Smooth muscle cell (in vitro differentiated cells): Measurements from ENCODE around the gene SLC16A12. TPM values are rescaled to one million over a fixed set of nuclear protein-coding genes. Genes with fewer than 3 reads are reported as not detected.

Source experiments
- DNase-seq: peaks from one replicate; lab custom pipeline; 2025; ENCODE audit not compliant: unreplicated experiment; lab: John Stamatoyannopoulos, UW
- H2AFZ ChIP-seq: fragments of 200-600 bp; sonication (generic); 2 replicates; pipeline ENCODE4 v1.6.0; 2016; ENCODE audit warnings: antibody characterized with exemption, low read depth, mild to moderate bottlenecking
- H3F3A ChIP-seq: fragments of 200-600 bp; sonication (generic); 2 replicates; pipeline ENCODE4 v1.6.0; 2017; ENCODE audit warnings: antibody characterized with exemption, low read depth
- H3K27ac ChIP-seq: fragments of 200-600 bp; sonication (generic); 2 replicates; pipeline ENCODE4 v1.5.1; 2016; ENCODE audit warnings: low read depth, mild to moderate bottlenecking
- H3K27me3 ChIP-seq: fragments of 200-600 bp; sonication (generic); 2 replicates; pipeline ENCODE4 v1.6.1; 2016; ENCODE audit warnings: low read depth, mild to moderate bottlenecking
- H3K36me3 ChIP-seq: fragments of 200-600 bp; sonication (generic); 2 replicates; pipeline ENCODE4 v1.5.1; 2016; ENCODE audit warnings: low read depth
- H3K4me1 ChIP-seq: fragments of 200-600 bp; sonication (generic); 2 replicates; pipeline ENCODE4 v1.5.1; 2016; ENCODE audit warnings: low read depth
- H3K4me2 ChIP-seq: fragments of 200-600 bp; sonication (generic); 2 replicates; pipeline ENCODE4 v1.6.0; 2016; ENCODE audit warnings: mild to moderate bottlenecking
- H3K4me3 ChIP-seq: fragments of 200-600 bp; sonication (generic); 2 replicates; pipeline ENCODE4 v1.5.1; 2016; ENCODE audit warnings: mild to moderate bottlenecking
- H3K79me2 ChIP-seq: fragments of 200-600 bp; sonication (generic); 2 replicates; pipeline ENCODE4 v1.6.0; 2016; ENCODE audit warnings: low read depth, mild to moderate bottlenecking
- H3K9ac ChIP-seq: fragments of 200-600 bp; sonication (generic); 2 replicates; pipeline ENCODE4 v1.6.0; 2016; ENCODE audit warnings: low read depth
- H3K9me3 ChIP-seq: fragments of 200-600 bp; sonication (generic); replicated peaks from 2 replicates; pipeline ENCODE4 v1.5.1; 2016; ENCODE audit warnings: low read depth
- H4K20me1 ChIP-seq: fragments of 200-600 bp; sonication (generic); 2 replicates; pipeline ENCODE4 v1.6.0; 2016; ENCODE audit warnings: low read depth
- WGBS: methylation state at CpG from one replicate; pipeline ENCODE4 v1.1.7; 2016; ENCODE audit warnings: low lambda C conversion rate; 5-methylcytosine and 5-hydroxymethylcytosine counted together
- polyA plus RNA-seq: library from polyadenylated mRNA; unstranded; fragments of >200 nt; fragmentation: Nextera tagmentation; extraction: Ambion mirVana; gene quantifications from 2 replicates; pipeline ENCODE4 v1.2.1, GENCODE V29; 2016
- total RNA-seq: library from RNA; depleted of rRNA; stranded (reverse); fragments of >200 nt; gene quantifications from 2 replicates; pipeline ENCODE4 v1.2.3, GENCODE V29; 2014
- TF ChIP-seq, protein P1 (sequence below): fragments of 200-600 bp; sonication (generic); IDR thresholded peaks from 2 replicates; pipeline ENCODE4 v1.5.1; 2017; ENCODE audit warnings: borderline replicate concordance, mild to moderate bottlenecking, antibody characterized with exemption; ENCODE audit not compliant: insufficient read depth, poor library complexity, severe bottlenecking

Gene SLC16A12
- total and polyA plus RNA-seq, 2 experiments from 2014 or later, result not detected

DNA sequence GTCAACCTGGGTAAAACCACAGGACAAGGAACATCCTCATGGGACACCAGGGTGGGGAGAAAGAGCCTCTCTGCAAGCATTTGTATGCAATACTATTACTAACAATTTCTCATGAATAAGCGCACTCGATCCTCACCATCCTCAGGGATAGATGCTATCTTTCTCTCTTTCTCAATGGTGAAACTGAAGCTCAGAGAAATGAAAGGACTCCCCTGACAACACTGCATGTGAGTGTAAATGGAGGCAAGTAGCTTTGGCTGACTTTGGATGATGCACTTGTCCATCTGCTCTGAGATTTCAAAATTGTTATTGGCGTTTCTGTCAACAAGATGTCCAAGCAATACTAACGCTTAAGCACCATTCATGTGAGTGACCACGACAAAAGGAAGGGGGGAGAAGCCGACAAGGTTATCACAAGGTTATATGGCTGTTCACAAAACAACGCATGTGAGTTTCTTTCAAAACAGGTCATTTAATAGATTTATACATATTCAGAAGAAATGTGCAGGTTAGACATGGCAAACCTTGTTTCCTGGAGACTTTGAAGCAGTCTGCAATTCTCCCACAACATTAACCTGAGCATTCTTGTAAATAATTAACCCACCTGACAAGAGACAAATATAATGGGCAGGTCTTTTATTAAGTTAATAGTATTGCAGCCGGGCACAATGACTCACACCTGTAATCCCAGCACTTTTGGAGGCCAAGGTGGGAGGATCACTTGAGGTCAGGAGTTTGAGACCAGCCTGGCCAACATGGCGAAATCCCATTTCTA lies 67.0 kb downstream of the SLC16A12 start:
- no peak overlapping the region for H2AFZ ChIP-seq
- DNase-seq, result no peak
- no peaks in the 10 kb centered on the region for H3F3A ChIP-seq
- H3K27me3 ChIP-seq, result no peaks in the 10 kb centered on the region
- H3K36me3 ChIP-seq, result no peaks in the 10 kb centered on the region
- no peaks in the 10 kb centered on the region for H3K9me3 ChIP-seq
- no peaks in the 10 kb centered on the region for H4K20me1 ChIP-seq
- no peaks in the 10 kb centered on the region for H3K4me1 ChIP-seq
- no peak overlapping the region for H3K27ac ChIP-seq
- no peak overlapping the region for H3K4me2 ChIP-seq
- 94% methylated on average over 9 of the region's 9 CpGs for WGBS
- no peaks in the 10 kb centered on the region for H3K79me2 ChIP-seq
- no peak overlapping the region for H3K9ac ChIP-seq
- H3K4me3 ChIP-seq, result no peak overlapping the region
- TF ChIP-seq, protein P1, sequence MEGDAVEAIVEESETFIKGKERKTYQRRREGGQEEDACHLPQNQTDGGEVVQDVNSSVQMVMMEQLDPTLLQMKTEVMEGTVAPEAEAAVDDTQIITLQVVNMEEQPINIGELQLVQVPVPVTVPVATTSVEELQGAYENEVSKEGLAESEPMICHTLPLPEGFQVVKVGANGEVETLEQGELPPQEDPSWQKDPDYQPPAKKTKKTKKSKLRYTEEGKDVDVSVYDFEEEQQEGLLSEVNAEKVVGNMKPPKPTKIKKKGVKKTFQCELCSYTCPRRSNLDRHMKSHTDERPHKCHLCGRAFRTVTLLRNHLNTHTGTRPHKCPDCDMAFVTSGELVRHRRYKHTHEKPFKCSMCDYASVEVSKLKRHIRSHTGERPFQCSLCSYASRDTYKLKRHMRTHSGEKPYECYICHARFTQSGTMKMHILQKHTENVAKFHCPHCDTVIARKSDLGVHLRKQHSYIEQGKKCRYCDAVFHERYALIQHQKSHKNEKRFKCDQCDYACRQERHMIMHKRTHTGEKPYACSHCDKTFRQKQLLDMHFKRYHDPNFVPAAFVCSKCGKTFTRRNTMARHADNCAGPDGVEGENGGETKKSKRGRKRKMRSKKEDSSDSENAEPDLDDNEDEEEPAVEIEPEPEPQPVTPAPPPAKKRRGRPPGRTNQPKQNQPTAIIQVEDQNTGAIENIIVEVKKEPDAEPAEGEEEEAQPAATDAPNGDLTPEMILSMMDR, result no peak

DNA sequence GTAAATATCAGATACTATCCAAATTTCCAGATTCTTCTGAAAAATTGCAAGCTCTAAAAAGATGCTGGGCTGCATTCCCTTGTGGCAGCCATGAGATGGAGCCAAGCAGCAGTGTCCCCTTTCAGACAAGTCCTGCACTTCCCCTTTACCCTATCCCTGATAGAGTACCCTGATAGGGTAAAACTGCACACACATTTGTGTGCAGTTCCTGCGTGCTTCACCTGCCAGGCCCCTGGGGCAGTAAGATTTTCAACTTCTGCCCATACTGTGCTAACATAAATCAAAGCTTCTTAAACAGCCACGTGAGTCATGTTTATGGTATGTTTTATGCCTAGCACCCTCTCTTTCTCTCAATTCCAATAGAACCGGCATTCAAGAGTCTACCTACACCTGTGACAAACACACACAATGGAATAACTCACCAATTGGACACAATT lies 68.8 kb downstream of the SLC16A12 start:
- DNase-seq, result no peak
- no peak overlapping the region for H3K27ac ChIP-seq
- H3K4me2 ChIP-seq, result no peak overlapping the region
- TF ChIP-seq, protein P1, result peak; percentile 17
- no peak overlapping the region for H2AFZ ChIP-seq
- H3K4me1 ChIP-seq, result no peaks in the 10 kb centered on the region
- no peak overlapping the region for H3K9ac ChIP-seq
- 43% methylated on average over 3 of the region's 3 CpGs for WGBS
- H3K36me3 ChIP-seq, result no peaks in the 10 kb centered on the region
- H3K79me2 ChIP-seq, result no peaks in the 10 kb centered on the region
- H3K27me3 ChIP-seq, result no peaks in the 10 kb centered on the region
- no peaks in the 10 kb centered on the region for H4K20me1 ChIP-seq
- no peak overlapping the region for H3K4me3 ChIP-seq
- H3F3A ChIP-seq, result no peaks in the 10 kb centered on the region
- H3K9me3 ChIP-seq, result no peaks in the 10 kb centered on the region

DNA sequence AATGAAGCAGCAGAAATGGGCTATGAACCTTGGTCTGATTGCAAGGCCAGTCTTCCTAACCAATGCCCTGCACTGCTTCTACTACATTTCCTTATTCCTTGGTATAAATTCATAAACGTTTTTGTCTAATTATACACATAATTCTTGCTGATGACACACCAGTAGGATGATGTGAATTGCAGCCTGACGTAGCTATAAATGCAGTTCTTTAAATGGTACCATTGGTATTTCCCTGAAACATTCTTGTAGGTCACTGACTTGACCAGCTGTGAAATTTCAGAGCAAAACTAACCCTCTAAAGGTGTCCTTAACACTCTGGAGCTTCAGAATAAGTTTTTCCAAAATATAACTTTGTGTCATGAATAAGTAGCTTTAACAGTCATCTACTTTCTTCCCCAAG lies 70.2 kb downstream of the SLC16A12 start:
- no peak for DNase-seq
- WGBS, result 45% methylated on average over 2 of the region's 2 CpGs
- no peaks in the 10 kb centered on the region for H3K79me2 ChIP-seq

More for the DNA sequence above, 70.2 kb downstream of the SLC16A12 start:
- no peaks in the 10 kb centered on the region for H3K27me3 ChIP-seq
- no peaks in the 10 kb centered on the region for H3K9me3 ChIP-seq
- no peak overlapping the region for H3K9ac ChIP-seq
- TF ChIP-seq, protein P1, result no peak
- H3K4me3 ChIP-seq, result no peak overlapping the region
- H3K4me1 ChIP-seq, result no peaks in the 10 kb centered on the region
- H2AFZ ChIP-seq, result no peak overlapping the region
- no peaks in the 10 kb centered on the region for H3F3A ChIP-seq
- H4K20me1 ChIP-seq, result no peaks in the 10 kb centered on the region
- H3K4me2 ChIP-seq, result no peak overlapping the region
- no peaks in the 10 kb centered on the region for H3K36me3 ChIP-seq
- H3K27ac ChIP-seq, result no peak overlapping the region
